NCI-H1694 treated with DMSO at 0.1 percent for 48 hours (cell line): Measurements from ENCODE around the gene IL1RAPL1.
"Not testable (repeated sequence)": the region's sequence is repeated elsewhere in the genome, so short reads cannot be mapped to it uniquely, and the experiment has no call there.

Experiments used
- DNase-seq: peaks from one replicate; lab custom pipeline; 2025; lab: John Stamatoyannopoulos, UW

The IL1RAPL1 gene

GRCh38 chrX:29274517-29274916 is 687.3 kb downstream of the IL1RAPL1 start:
- DNase-seq = no peak

GRCh38 chrX:29275928-29276327 is 688.7 kb downstream of the IL1RAPL1 start:
- no peak for DNase-seq

- no peak for DNase-seq
Observed at GRCh38 chrX:29281078-29281742, 694.0 kb downstream of the IL1RAPL1 start.

GRCh38 chrX:29285664-29286063 is 698.4 kb downstream of the IL1RAPL1 start:
- DNase-seq = no peak

GRCh38 chrX:29295987-29296680 is 708.9 kb downstream of the IL1RAPL1 start:
- no peak for DNase-seq

GRCh38 chrX:29297171-29297800 is 710.0 kb downstream of the IL1RAPL1 start:
- no peak for DNase-seq

- DNase-seq = no peak
Observed at GRCh38 chrX:29299684-29300083, 712.4 kb downstream of the IL1RAPL1 start.

GRCh38 chrX:29308726-29309125 is 721.5 kb downstream of the IL1RAPL1 start:
- no peak for DNase-seq

GRCh38 chrX:29315931-29316330 is 728.7 kb downstream of the IL1RAPL1 start:
- DNase-seq = no peak

GRCh38 chrX:29318012-29318411 is 730.8 kb downstream of the IL1RAPL1 start:
- DNase-seq = no peak

GRCh38 chrX:29332429-29332828 is 745.2 kb downstream of the IL1RAPL1 start:
- not testable (repeated sequence) for DNase-seq

GRCh38 chrX:29333091-29333490 is 745.8 kb downstream of the IL1RAPL1 start:
- not testable (repeated sequence) for DNase-seq

- no peak for DNase-seq
Observed at GRCh38 chrX:29348288-29348687, 761.0 kb downstream of the IL1RAPL1 start.

GRCh38 chrX:29359276-29359675 is 772.0 kb downstream of the IL1RAPL1 start:
- no peak for DNase-seq

- not testable (repeated sequence) for DNase-seq
Observed at GRCh38 chrX:29374765-29375164, 787.5 kb downstream of the IL1RAPL1 start.

GRCh38 chrX:29376584-29376983 is 789.3 kb downstream of the IL1RAPL1 start:
- no peak for DNase-seq

GRCh38 chrX:29382811-29383210 is 795.6 kb downstream of the IL1RAPL1 start:
- no peak for DNase-seq

- no peak for DNase-seq
Observed at GRCh38 chrX:29388509-29388908, 801.3 kb downstream of the IL1RAPL1 start.

GRCh38 chrX:29397506-29397905 is 810.3 kb downstream of the IL1RAPL1 start:
- no peak for DNase-seq

GRCh38 chrX:29407357-29407756 is 820.1 kb downstream of the IL1RAPL1 start:
- DNase-seq = no peak

- DNase-seq = no peak
Observed at GRCh38 chrX:29419774-29420553, 832.7 kb downstream of the IL1RAPL1 start.

- no peak for DNase-seq
Observed at GRCh38 chrX:29422034-29422433, 834.8 kb downstream of the IL1RAPL1 start.
